Eye (tissue), 1 donor: Measurements from ENCODE around the gene TRIP13.
A peak's percentile ranks its signal among the peaks of the same experiment; 100 is the strongest.
"Not testable (repeated sequence)": the region's sequence is repeated elsewhere in the genome, so short reads cannot be mapped to it uniquely, and the experiment has no call there.

Experiments
- DNase-seq: peaks from one replicate; pipeline ENCODE4 v3.0.0-alpha.2; 2015

Gene TRIP13

GRCh38 chr5:900781-901180 lies 8.1 kb downstream of the TRIP13 start:
- no peak for DNase-seq

DNA sequence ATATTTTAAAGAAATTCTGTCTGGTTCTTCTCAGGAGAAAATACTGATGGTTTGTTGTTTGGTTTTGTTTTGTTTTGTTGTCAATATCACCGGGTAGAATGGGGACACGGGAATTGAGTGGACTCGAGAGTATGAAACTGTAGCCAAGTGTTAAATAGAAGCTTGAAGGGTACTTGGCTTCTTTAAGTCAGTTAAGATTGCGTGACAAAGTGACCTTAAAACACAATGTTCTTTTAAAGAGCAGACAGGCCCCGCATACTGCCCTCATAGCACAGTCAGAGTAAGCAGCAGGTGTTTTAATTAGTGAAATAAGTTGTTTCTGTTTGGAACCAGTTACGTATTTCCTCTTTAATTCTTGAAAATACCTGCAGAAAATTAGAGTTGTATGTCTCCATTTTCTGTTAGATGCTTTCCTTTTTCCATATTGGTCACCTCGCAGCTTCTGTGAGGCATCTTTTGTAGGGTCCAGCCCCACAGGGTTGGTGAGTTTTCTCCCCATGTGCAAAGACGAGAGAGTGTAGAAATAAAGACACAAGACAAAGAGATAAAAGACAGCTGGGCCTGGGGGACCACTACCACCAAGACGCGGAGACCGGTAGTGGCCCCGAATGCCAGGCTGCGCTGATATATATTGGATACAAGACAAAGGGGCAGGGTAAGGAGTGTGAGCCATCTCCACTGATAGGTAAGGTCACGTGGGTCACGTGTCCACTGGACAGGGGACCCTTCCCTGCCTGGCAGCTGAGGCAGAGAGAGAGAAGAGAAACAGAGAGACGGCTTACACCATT lies 9.6 kb downstream of the TRIP13 start:
- DNase-seq = no peak

DNA sequence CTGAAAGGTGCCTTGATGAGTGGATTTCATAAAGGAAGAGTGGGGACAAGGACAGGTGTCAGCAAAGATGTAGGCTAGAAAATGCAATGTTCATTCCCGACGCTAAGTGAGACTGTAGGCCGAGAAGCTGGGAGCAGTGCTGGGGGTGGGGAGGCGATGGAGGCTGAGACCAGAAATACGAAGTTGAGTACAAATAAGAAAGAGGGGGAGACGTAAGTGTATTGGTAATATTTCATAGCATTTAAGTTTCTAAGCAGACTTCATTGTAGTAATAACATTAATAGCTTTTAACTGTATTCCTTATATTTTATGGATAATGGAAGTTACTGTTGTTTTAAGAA lies 11.0 kb downstream of the TRIP13 start:
- DNase-seq = no peak

- no peak for DNase-seq
These were observed 12.5 kb downstream of the TRIP13 start for GRCh38 chr5:905139-905642.

DNA sequence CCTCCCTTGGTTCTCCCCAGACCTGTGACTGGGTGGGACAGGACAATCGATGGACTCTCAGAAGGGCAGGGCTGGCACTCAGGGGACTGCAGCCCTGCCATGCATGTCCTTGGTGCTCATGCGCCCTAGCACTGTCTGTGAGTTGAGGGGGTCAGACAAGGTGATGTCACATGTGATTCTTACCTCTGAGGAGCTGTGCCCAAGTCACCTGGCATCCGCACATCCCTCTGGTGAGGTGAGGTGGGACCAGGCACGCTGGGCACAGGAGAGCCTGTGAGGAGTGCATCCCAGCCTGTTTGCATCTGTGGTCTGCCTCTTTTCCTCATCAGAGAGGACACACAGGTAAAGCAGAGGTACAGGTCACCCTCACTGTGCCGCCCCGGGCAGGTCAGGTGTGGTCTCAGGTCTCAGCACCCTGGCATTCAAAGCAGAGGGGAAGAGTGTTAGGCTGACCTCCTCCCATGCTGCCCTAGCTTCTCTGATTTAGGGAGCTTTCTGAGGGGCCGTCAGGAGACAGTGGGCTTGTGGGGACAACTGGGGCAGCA lies 14.8 kb downstream of the TRIP13 start:
- DNase-seq = no peak

GRCh38 chr5:908172-908571 lies 15.5 kb downstream of the TRIP13 start:
- no peak for DNase-seq

- no peak for DNase-seq
These were observed 16.4 kb downstream of the TRIP13 start for GRCh38 chr5:909086-909485.

GRCh38 chr5:909994-910768 lies 17.5 kb downstream of the TRIP13 start:
- DNase-seq = no peak

DNA sequence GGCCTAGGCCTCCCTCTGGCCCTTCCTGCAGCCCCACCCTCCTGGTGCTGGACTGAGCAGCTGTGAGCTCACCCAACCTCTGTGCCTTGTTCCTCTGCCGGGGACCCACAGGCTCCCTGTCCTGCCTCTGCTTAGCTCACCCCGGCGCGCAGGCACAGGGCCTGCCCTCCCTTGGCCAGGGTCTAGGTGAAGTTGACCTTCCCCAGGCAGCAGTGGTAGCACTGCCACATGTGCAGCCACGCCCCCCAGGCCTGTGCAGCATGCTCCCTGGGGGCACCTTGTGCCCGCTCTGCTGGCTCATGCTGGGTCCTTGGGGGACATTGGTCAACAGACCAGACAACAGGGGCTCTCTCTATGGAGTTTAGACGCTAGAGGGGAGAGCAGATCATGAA lies 18.1 kb downstream of the TRIP13 start:
- DNase-seq = no peak

DNA sequence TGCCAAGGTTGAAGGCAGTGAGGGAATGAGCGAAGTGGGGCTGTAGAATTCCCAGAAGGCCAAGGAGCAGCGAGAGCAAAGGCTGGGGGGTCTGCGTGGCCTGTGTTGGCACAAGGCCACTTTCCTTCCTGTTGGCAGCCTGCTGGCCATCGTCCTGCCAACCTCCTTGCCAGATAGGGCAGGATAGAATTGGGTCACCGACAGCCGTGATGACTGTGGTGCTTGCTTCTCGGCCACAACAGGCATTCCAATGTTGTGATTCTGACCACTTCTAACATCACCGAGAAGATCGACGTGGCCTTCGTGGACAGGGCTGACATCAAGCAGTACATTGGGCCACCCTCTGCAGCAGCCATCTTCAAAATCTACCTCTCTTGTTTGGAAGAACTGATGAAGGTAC lies 18.9 kb downstream of the TRIP13 start:
- DNase-seq = no peak

DNA sequence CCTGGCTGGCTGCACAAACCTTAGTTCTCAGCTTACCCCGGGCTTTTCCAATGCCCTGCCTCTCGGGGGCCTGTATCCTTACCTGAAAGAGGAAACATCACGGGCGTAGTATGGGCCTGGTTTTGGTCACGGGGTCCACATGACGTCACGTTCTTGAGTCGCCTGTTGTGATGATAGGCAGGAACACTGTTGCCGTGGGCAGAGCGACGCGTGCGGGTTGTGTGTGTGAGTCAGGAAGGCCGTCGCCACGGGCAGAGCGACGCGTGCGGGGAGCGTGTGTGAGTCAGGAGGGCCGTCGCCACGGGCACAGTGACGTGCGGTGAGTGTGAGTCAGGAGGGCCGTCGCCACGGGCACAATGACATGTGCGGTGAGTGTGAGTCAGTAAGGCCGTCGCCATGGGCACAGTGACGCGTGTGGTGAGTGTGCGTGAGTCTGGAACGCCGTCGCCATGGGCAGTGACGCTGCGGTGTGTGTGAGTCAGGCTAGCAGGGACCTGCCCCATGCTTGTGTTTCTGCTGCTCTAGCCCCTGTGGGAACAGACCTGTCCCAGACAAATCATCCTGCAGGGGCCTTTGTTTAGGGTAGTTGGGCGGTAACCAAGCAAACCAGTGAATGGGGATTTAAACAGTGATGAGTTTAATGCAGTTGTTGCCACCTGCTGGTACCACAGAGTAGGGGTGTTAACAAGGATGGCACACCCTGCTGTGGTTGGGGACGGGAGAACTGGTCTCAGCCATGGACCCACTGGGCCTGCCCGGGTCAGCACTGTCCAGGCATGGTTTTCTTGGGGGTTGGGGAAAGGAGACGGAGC lies 19.8 kb downstream of the TRIP13 start:
- DNase-seq = peak; percentile 34

DNA sequence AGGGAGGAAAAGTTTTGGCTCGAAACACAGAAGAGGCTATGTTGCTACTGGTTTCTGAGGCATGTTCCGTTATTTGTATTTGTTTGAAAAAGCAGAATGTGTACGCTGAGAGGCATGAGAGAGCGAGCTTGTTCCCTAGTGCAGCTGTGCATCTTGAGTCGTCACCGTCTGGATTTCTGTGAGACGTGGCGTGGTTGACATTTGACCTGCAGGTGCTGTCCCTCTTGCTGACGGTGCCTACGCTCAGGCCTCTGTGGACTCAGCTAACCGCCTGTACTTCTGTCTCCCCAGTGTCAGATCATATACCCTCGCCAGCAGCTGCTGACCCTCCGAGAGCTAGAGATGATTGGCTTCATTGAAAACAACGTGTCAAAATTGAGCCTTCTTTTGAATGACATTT lies 21.5 kb downstream of the TRIP13 start:
- DNase-seq = no peak

GRCh38 chr5:914612-915011 lies 21.9 kb downstream of the TRIP13 start:
- no peak for DNase-seq

DNA sequence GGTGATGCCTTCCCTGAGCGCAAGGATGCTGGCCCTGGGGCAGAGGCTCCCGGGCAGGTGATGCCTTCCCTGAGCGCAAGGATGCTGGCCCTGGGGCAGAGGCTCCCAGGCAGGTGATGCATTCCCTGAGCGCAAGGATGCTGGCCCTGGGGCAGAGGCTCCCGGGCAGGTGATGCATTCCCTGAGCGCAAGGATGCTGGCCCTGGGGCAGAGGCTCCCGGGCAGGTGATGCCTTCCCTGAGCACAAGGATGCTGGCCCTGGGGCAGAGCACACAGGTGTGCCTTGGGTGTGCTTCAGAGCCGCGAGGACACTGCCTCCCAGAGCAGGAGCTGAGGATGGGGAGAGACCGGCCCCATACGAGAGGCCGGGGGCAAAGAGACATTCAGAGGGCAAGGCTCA lies 22.7 kb downstream of the TRIP13 start:
- DNase-seq = not testable (repeated sequence)

DNA sequence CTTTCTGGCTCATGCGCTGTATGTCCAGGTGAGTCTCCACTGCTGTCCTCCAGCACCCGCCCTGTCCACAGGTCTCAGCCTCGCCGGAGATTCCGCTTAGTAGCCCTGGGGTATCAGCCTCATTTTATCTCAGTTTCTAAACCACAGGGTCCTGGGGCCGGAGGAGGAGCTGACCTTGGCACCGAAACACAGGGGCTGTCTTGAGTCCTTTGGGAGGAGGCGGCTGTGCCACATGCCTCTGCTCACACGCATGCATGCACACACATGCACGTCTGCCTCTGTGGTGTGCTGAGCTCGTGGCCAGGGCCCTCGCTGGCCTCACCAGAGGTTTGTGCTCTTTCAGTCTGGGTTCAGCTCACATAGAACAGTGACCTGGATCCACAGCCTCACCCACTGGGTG lies 23.3 kb downstream of the TRIP13 start:
- peak; percentile 66 for DNase-seq

GRCh38 chr5:916441-917293 lies 24.0 kb downstream of the TRIP13 start:
- DNase-seq = no peak

GRCh38 chr5:918717-919116 lies 26.0 kb downstream of the TRIP13 start:
- DNase-seq = not testable (repeated sequence)

DNA sequence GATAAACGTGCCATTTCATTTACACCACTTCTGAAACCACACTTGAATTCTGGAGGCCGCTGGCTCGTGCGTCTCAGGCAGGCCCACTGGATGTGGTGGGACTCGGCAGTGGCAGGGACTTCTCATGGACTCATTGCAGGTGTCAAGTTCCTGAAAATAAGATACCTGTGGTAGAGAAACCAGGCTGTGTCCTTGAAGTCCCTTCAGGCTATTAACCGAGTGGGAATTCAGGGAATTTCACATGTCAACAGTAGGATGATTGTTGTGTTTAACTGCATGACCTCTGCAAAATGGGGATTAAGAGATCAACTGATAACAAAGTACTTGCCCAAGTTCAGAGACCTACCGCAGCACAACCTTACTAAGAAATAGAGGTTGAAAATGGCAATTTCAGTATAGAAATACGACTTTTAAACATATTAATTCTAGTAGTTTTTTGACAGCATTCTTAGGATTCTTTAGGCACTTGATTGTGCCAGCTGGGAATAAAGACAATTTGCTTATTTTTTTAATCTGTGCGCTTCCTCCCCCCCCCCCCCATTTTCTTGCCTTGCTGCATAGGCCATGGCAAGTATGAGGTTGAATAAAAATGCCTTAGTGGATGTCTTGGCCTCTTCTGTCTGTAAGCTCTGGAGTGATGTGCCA lies 26.8 kb downstream of the TRIP13 start:
- no peak for DNase-seq

DNA sequence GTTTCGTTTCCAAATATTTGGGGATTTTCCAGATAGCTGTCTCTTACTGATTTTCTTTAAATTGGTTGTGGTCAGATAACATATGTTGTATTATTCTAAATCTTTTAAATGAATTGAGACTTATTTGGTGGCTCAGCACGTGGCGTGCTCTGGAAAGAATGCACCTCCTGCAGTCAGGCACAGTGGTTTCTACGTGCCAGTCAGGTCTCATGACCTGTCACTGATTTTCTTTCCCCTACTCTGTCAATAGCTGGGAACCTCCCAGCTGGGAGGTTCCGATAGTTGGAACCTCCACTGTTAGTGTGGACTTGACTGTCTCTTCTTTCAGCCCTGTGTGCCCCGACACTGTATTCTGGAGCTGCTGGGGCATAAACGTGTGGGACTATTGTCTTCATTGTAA lies 27.6 kb downstream of the TRIP13 start:
- DNase-seq = no peak

DNA sequence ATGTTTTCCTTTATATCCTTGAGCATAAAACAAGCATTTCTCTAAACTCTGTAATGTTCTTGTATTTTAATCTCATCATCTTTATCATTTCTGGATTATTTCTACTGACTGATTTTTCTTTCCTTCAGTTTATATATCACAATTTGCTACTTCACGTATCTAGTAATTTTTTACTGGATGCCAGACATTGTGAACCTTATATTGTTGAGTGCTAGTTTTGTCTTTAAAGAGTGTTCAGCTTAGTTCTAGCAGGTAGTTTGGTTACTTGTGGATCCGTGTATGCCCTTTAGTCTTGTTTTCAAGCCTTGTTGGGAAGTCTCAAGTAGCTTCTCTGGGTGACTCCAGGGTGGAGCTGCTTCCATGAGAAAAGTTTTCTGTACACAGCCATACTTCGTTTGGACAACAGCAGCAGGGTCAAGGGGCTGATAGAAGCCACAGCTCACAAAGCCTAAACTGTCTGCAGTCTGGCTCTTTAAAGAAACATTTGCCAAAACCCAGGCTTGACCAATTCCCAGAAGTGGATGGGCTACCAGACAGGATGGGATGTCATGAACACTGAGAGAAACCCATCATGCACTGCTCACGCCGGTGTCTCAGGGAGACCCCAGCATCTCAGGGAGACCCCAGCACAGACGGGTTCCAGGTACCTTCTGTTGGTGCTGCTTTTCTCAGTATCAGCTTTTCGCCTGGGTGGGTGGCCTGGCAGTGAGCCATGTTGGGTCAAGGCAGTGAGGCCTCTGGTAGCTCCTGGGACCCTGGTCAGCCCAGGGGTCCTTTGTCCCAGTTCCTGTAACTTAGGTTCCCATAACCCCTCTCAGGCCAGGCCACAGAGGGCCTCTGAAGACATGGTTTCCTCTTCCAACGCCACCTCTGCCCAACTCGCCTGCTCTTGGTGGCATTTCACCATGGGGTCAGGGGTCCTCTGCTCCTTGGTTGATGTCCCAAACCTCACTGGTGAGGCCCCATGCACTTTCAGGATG lies 29.1 kb downstream of the TRIP13 start:
- no peak for DNase-seq
